ENCODE measurements around the gene TEAD1. TPM values are rescaled to one million over a fixed set of nuclear protein-coding genes. Genes with fewer than 3 reads are reported as not detected.

Gene TEAD1
- total and polyA plus RNA-seq, 9 of the 15 experiments (the other 6 are each of a cell fraction or from before 2014, with no cell fraction given), result 1.7 to 17.7 (median 10.8) TPM

- TF ChIP-seq POLR2AphosphoS5 (IDR thresholded peaks at IDR 0.05; ENCODE audit: control insufficient read depth, insufficient read depth, low read depth, low read length) (no peak), LARP7 (IDR thresholded peaks at IDR 0.05) (no peak), ZNF217 (CRISPR knock-in tag; IDR thresholded peaks at IDR 0.05) (no peak), FUS (optimal IDR thresholded peaks at IDR 0.05; ENCODE audit: low read depth, low read length) (no peak), CHCHD3 (CRISPR knock-in tag; IDR thresholded peaks at IDR 0.05) (no peak), BRD9 (IDR thresholded peaks at IDR 0.05; ENCODE audit: low read depth, partially characterized antibody) (no peak), MNT (conservative IDR thresholded peaks at IDR 0.05) (peak in 1 of 2 experiments; percentile 49; a peak in 2 of 4 replicates), GABPA (tag; conservative IDR thresholded peaks at IDR 0.05; ENCODE audit: low read depth) (no peak), ZNF408 (CRISPR knock-in tag; IDR thresholded peaks at IDR 0.05; ENCODE audit: low read depth) (no peak), SRSF9 (IDR thresholded peaks at IDR 0.05; ENCODE audit: borderline replicate concordance, low read depth, low read length) (no peak), SREBF2 (CRISPR knock-in tag; IDR thresholded peaks at IDR 0.05) (no peak), NR2C1 (IDR thresholded peaks at IDR 0.05) (no peak), NR2C1 (tag; IDR thresholded peaks at IDR 0.05) (no peak), HDAC3 (IDR thresholded peaks at IDR 0.05; ENCODE audit: borderline replicate concordance, partially characterized antibody) (no peak), SNRNP70 (optimal IDR thresholded peaks at IDR 0.05; ENCODE audit: low read depth, low read length) (no peak), ZNF699 (CRISPR knock-in tag; IDR thresholded peaks at IDR 0.05; ENCODE audit: insufficient replicate concordance) (no peak), MYNN (IDR thresholded peaks at IDR 0.05) (peak; percentile 58; the same call in 1 of the 2 replicates), MYNN (CRISPR knock-in tag; IDR thresholded peaks at IDR 0.05) (no peak)
- TF ChIP-seq, protein P1, sequence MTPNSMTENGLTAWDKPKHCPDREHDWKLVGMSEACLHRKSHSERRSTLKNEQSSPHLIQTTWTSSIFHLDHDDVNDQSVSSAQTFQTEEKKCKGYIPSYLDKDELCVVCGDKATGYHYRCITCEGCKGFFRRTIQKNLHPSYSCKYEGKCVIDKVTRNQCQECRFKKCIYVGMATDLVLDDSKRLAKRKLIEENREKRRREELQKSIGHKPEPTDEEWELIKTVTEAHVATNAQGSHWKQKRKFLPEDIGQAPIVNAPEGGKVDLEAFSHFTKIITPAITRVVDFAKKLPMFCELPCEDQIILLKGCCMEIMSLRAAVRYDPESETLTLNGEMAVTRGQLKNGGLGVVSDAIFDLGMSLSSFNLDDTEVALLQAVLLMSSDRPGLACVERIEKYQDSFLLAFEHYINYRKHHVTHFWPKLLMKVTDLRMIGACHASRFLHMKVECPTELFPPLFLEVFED (CRISPR knock-in tag; conservative IDR thresholded peaks at IDR 0.05), result no peak
Observed at GRCh38 chr11:12724301-12725054, 50.3 kb downstream of the TEAD1 start (continued).
